ENCODE measurements around the gene ATP6AP1. TPM values are rescaled to one million over a fixed set of nuclear protein-coding genes. Genes with fewer than 3 reads are reported as not detected.

The ATP6AP1 gene
- total and polyA plus RNA-seq, 3 donors from 2014 or later: 95.1 to 158 (median 119) TPM

GRCh38 chrX:154459832-154460231 lies 31.4 kb downstream of the ATP6AP1 start:
- DNase-seq: peak; percentile 21
- TF ChIP-seq POLR2A (IDR thresholded peaks at IDR 0.05) (no peak), CTCF (IDR thresholded peaks at IDR 0.05) (no peak)
- Histone ChIP-seq H3K36me3 (ENCODE audit: low read depth, missing control alignments) (no peaks in the 10 kb centered on the region), H3K4me1 (no peaks in the 10 kb centered on the region), H3K4me3 (no peak overlapping the region), H3K9me3 (no peaks in the 10 kb centered on the region), H3K27me3 (no peaks in the 10 kb centered on the region), H3K27ac (no peak overlapping the region)
- intact Hi-C loops (cut with DNase I; ENCODE audit: low total_unique reads): no loop called here
- 31% methylated on average over 12 of the region's 14 CpGs; no CpG with 5 or more reads in 1 of the 2 donors for WGBS, 2 donors

- TF ChIP-seq POLR2A (IDR thresholded peaks at IDR 0.05) (no peak), CTCF (IDR thresholded peaks at IDR 0.05) (no peak)
Measured at GRCh38 chrX:154460326-154460725, 31.8 kb downstream of the ATP6AP1 start.

DNA sequence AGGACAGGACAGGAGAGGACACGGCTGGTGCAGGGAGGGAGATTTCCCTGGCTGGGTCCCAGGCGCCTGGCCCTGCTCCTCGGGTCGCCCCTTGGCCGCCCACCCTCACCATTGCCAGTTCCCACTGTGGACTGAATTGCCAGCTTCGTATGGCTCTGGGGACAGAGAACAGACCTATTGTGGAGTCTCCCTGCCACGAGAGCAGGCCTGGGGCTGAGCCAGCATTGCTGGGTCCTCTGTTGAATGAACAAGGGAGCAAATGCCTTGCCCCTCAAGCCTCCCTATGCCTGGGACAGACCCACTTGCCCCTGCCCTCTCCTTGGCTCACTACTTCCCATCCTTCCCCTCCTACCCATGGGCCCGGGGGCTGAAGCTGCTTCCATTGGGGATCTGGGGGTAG lies 33.9 kb downstream of the ATP6AP1 start:
- WGBS, 2 donors: 63% methylated on average over 8 of the region's 8 CpGs; no CpG with 5 or more reads in 1 of the 2 donors
- DNase-seq: no peak
- intact Hi-C loops (cut with DNase I; ENCODE audit: low total_unique reads): no loop called here
- H3K27me3 ChIP-seq: no peaks in the 10 kb centered on the region
- no peak overlapping the region for H3K27ac ChIP-seq
- no peak overlapping the region for H3K4me3 ChIP-seq
- H3K36me3 ChIP-seq (ENCODE audit: low read depth, missing control alignments): no peaks in the 10 kb centered on the region
- no peaks in the 10 kb centered on the region for H3K4me1 ChIP-seq
- TF ChIP-seq CTCF (IDR thresholded peaks at IDR 0.05) (no peak), POLR2A (IDR thresholded peaks at IDR 0.05) (no peak)
- H3K9me3 ChIP-seq: no peaks in the 10 kb centered on the region

More at GRCh38 chrX:154460326-154460725, 31.8 kb downstream of the ATP6AP1 start:
- no peaks in the 10 kb centered on the region for H3K36me3 ChIP-seq (ENCODE audit: low read depth, missing control alignments)
- intact Hi-C loops (cut with DNase I; ENCODE audit: low total_unique reads): no loop called here
- no peaks in the 10 kb centered on the region for H3K27me3 ChIP-seq
- no peak for DNase-seq
- H3K27ac ChIP-seq: no peak overlapping the region
- 84% methylated on average over 17 of the region's 26 CpGs; no CpG with 5 or more reads in 1 of the 2 donors for WGBS, 2 donors
- H3K4me3 ChIP-seq: no peak overlapping the region
- H3K4me1 ChIP-seq: no peaks in the 10 kb centered on the region
- no peaks in the 10 kb centered on the region for H3K9me3 ChIP-seq

DNA sequence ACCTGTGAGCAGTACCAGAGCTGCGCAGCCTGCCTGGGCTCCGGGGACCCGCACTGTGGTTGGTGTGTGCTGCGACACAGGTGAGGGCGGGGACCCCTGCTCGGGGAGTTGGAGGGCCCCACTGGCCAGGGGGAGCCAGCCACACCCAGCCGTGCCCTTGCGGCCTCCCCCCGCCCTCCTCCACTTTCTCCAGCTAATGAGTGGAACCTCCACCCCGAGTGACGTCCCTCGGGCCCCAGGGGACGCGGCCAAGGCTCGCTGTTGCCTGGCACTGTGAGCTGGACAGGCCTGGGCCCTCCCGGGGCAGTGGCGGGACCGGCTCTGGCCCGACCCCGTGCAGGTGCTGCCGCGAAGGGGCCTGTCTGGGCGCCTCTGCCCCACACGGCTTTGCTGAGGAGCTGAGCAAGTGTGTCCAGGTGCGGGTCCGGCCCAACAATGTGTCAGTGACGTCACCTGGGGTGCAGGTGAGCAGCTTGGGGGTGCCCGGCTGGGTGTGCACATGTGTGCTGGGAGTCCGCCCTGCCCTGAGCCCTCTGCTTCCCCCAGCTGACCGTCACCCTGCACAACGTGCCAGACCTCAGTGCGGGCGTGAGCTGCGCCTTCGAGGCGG lies 35.2 kb downstream of the ATP6AP1 start:
- intact Hi-C loops (cut with DNase I; ENCODE audit: low total_unique reads): no loop called here
- no peaks in the 10 kb centered on the region for H3K36me3 ChIP-seq (ENCODE audit: low read depth, missing control alignments)
- no peak for TF ChIP-seq POLR2A (IDR thresholded peaks at IDR 0.05)
- no peak for TF ChIP-seq CTCF (IDR thresholded peaks at IDR 0.05)
- no peaks in the 10 kb centered on the region for H3K4me1 ChIP-seq
- no peak overlapping the region for H3K27ac ChIP-seq
- H3K9me3 ChIP-seq: no peaks in the 10 kb centered on the region
- no peak for DNase-seq
- WGBS, 2 donors: 90% methylated on average over 6 of the region's 36 CpGs; no CpG with 5 or more reads in 1 of the 2 donors
- H3K4me3 ChIP-seq: no peak overlapping the region
- no peaks in the 10 kb centered on the region for H3K27me3 ChIP-seq

DNA sequence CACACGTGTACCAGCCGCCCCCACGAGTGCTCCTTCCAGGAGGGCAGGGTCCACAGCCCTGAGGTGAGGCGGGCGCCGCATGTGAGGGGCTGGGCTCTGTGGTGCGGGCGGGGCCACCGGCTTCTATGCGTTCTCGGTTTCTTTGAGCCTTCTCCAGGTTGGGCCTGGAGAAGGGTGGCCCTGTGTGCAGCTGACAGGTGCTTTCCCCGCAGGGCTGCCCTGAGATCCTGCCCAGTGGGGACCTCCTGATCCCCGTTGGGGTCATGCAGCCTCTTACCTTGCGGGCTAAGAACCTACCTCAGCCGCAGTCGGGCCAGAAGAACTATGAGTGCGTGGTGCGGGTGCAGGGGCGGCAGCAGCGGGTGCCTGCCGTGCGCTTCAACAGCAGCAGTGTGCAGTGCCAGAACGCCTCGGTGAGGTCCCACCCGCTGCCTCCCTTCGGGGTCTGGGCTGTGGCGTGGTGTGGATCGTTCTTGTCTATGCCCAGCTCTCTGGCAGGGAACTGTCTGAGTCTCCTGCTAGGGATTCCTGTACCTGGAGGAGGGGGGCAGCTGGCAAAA lies 36.4 kb downstream of the ATP6AP1 start:
- no peak overlapping the region for H3K27ac ChIP-seq
- H3K4me3 ChIP-seq: no peak overlapping the region
- no peaks in the 10 kb centered on the region for H3K4me1 ChIP-seq
- H3K27me3 ChIP-seq: no peaks in the 10 kb centered on the region
- WGBS, 2 donors: 94% methylated on average over 13 of the region's 28 CpGs; no CpG with 5 or more reads in 1 of the 2 donors
- TF ChIP-seq CTCF (IDR thresholded peaks at IDR 0.05) (no peak), POLR2A (IDR thresholded peaks at IDR 0.05) (no peak)
- DNase-seq: no peak
- no peaks in the 10 kb centered on the region for H3K9me3 ChIP-seq
- no peaks in the 10 kb centered on the region for H3K36me3 ChIP-seq (ENCODE audit: low read depth, missing control alignments)
- intact Hi-C loops (cut with DNase I; ENCODE audit: low total_unique reads): no loop called here

Data from testis (tissue), 3 donors.